SK-N-SH treated with all-trans-retinoic acid at 6 μM for 48 hours (cell line): ENCODE measurements around the gene CD79A.

Experiments
- ARNTL ChIP-seq: fragments of 450-650 bp; formaldehyde crosslinking; IDR thresholded peaks from 2 replicates; pipeline ENCODE4 v1.5.0; 2020; ENCODE audit warnings: low read depth, mild to moderate bottlenecking, moderate library complexity, borderline replicate concordance
- BACH2 ChIP-seq: fragments of 250-450 bp; sonication (Bioruptor Pico); IDR thresholded peaks from 2 replicates; pipeline ENCODE4 v1.9.0; 2021; ENCODE audit warnings: mild to moderate bottlenecking, borderline replicate concordance
- ESRRG ChIP-seq: fragments of 250-450 bp; sonication (Bioruptor Pico); IDR thresholded peaks from 2 replicates; pipeline ENCODE4 v1.6.1; 2021; ENCODE audit warnings: mild to moderate bottlenecking
- ISL1 ChIP-seq: fragments of 250-450 bp; sonication (Bioruptor Pico); IDR thresholded peaks from 2 replicates; pipeline ENCODE4 v2.1.2; 2022; ENCODE audit warnings: mild to moderate bottlenecking, moderate library complexity
- RARB ChIP-seq: fragments of 250-450 bp; sonication (Bioruptor Pico); IDR thresholded peaks from 2 replicates; pipeline ENCODE4 v1.8.0; 2021; ENCODE audit warnings: mild to moderate bottlenecking, moderate library complexity
- TCF4 ChIP-seq: fragments of 250-450 bp; sonication (Bioruptor Pico); IDR thresholded peaks from 2 replicates; pipeline ENCODE4 v1.8.0; 2021; ENCODE audit warnings: mild to moderate bottlenecking, moderate library complexity, borderline replicate concordance
- TOX ChIP-seq: fragments of 250-450 bp; sonication (Bioruptor Pico); IDR thresholded peaks from 2 replicates; pipeline ENCODE4 v1.8.0; 2021; ENCODE audit warnings: mild to moderate bottlenecking, moderate library complexity, borderline replicate concordance
- ZFP3 ChIP-seq: fragments of 250-450 bp; sonication (Bioruptor Pico); IDR thresholded peaks from 2 replicates; pipeline ENCODE4 v1.5.0; 2020; ENCODE audit warnings: mild to moderate bottlenecking, moderate library complexity
- ZFP30 ChIP-seq: fragments of 450-650 bp; formaldehyde crosslinking; IDR thresholded peaks from 2 replicates; pipeline ENCODE4 v1.5.0; 2022; ENCODE audit warnings: mild to moderate bottlenecking, moderate library complexity
- ZNF565 ChIP-seq: fragments of 450-650 bp; formaldehyde crosslinking; conservative IDR thresholded peaks from 2 replicates; pipeline ENCODE4 v1.5.0; 2020; ENCODE audit warnings: low read depth, mild to moderate bottlenecking, moderate library complexity
- TF ChIP-seq, protein P1 (sequence below): fragments of 250-450 bp; sonication (Bioruptor Pico); IDR thresholded peaks from 2 replicates; pipeline ENCODE4 v1.8.0; 2020; ENCODE audit warnings: mild to moderate bottlenecking, moderate library complexity, borderline replicate concordance

DNA sequence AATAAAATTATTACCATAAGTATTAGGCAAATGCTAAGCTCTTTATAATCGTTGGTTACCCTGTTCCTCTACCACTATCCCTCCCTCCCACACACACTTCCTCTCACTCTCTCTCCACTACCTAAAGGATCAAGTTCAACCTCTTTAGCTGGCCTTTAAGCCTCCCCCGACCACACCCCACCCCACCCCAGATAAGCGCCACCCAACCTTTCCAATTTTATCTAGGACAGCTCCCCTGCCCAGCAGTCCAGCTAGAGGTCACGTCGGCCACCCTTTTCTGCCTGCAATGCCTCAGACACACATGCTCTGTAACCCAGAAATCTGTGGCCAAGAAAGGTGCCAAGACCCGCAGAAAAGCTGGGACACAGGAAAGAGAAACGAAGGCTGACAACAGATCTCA is 33.7 kb upstream of the CD79A start:
- TF ChIP-seq TOX (CRISPR knock-in tag), result no peak
- TF ChIP-seq RARB, result no peak
- TF ChIP-seq ZFP3 (CRISPR knock-in tag), result no peak
- no peak for TF ChIP-seq ZFP30 (CRISPR knock-in tag)
- TF ChIP-seq, protein P1, sequence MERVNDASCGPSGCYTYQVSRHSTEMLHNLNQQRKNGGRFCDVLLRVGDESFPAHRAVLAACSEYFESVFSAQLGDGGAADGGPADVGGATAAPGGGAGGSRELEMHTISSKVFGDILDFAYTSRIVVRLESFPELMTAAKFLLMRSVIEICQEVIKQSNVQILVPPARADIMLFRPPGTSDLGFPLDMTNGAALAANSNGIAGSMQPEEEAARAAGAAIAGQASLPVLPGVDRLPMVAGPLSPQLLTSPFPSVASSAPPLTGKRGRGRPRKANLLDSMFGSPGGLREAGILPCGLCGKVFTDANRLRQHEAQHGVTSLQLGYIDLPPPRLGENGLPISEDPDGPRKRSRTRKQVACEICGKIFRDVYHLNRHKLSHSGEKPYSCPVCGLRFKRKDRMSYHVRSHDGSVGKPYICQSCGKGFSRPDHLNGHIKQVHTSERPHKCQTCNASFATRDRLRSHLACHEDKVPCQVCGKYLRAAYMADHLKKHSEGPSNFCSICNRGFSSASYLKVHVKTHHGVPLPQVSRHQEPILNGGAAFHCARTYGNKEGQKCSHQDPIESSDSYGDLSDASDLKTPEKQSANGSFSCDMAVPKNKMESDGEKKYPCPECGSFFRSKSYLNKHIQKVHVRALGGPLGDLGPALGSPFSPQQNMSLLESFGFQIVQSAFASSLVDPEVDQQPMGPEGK (CRISPR knock-in tag), result no peak
- no peak for TF ChIP-seq BACH2 (CRISPR knock-in tag)
- TF ChIP-seq ESRRG (CRISPR knock-in tag), result no peak
- TF ChIP-seq ZNF565 (CRISPR knock-in tag), result no peak
- no peak for TF ChIP-seq ISL1 (CRISPR knock-in tag)
- TF ChIP-seq TCF4 (CRISPR knock-in tag), result no peak
- TF ChIP-seq ARNTL (CRISPR knock-in tag), result no peak
